ENCODE measurements around the gene DCN. TPM values are rescaled to one million over a fixed set of nuclear protein-coding genes. Genes with fewer than 3 reads are reported as not detected.

DCN gene
- total RNA-seq, 4 donors from 2014 or later = 1,699 to 4,675 (median 2,258) TPM

- H3K27me3 ChIP-seq = no peaks in the 10 kb centered on the region
- intact Hi-C loops (cut with DNase I; ENCODE audit: low total_unique reads) = no loop called here
- no peak for TF ChIP-seq POLR2A (IDR thresholded peaks at IDR 0.05)
- no peak for TF ChIP-seq CTCF (IDR thresholded peaks at IDR 0.05)
- H3K36me3 ChIP-seq = no peaks in the 10 kb centered on the region
- peak overlapping the region; percentile 82 to 83 for H3K27ac ChIP-seq
- no peaks in the 10 kb centered on the region for H3K4me1 ChIP-seq
- H3K4me3 ChIP-seq = peak overlapping the region in 1 of 2 donors; percentile 47
- no peaks in the 10 kb centered on the region for H3K9me3 ChIP-seq
- no peak for DNase-seq
Observed at GRCh38 chr12:91108196-91108755, 74.3 kb downstream of the DCN start.

GRCh38 chr12:91106283-91106682 lies 76.3 kb downstream of the DCN start:
- Histone ChIP-seq H3K36me3 (no peaks in the 10 kb centered on the region), H3K9me3 (no peaks in the 10 kb centered on the region), H3K4me3 (peak overlapping the region in 1 of 2 donors; percentile 25), H3K27ac (peak overlapping the region; percentile 82 to 83), H3K4me1 (no peaks in the 10 kb centered on the region), H3K27me3 (no peaks in the 10 kb centered on the region)
- DNase-seq = no peak
- intact Hi-C loops (cut with DNase I; ENCODE audit: low total_unique reads) = no loop called here
- TF ChIP-seq CTCF (IDR thresholded peaks at IDR 0.05) (no peak), POLR2A (IDR thresholded peaks at IDR 0.05) (no peak)

- Histone ChIP-seq H3K27ac (peak overlapping the region; percentile 82 to 83), H3K4me3 (peak overlapping the region in 1 of 2 donors; percentile 18), H3K4me1 (no peaks in the 10 kb centered on the region), H3K36me3 (no peaks in the 10 kb centered on the region), H3K27me3 (no peaks in the 10 kb centered on the region), H3K9me3 (no peaks in the 10 kb centered on the region)
- DNase-seq = no peak
- no peak for TF ChIP-seq CTCF (IDR thresholded peaks at IDR 0.05)
- no peak for TF ChIP-seq POLR2A (IDR thresholded peaks at IDR 0.05)
- intact Hi-C loops (cut with DNase I; ENCODE audit: low total_unique reads) = no loop called here
Observed at GRCh38 chr12:91105807-91106206, 76.8 kb downstream of the DCN start.

- intact Hi-C loops (cut with DNase I; ENCODE audit: low total_unique reads) = no loop called here
- H3K27me3 ChIP-seq = no peaks in the 10 kb centered on the region
- no peak for DNase-seq
- no peaks in the 10 kb centered on the region for H3K4me1 ChIP-seq
- no peaks in the 10 kb centered on the region for H3K9me3 ChIP-seq
- H3K4me3 ChIP-seq = peak overlapping the region in 1 of 2 donors; percentile 18
- H3K27ac ChIP-seq = peak overlapping the region; percentile 82 to 83
- no peaks in the 10 kb centered on the region for H3K36me3 ChIP-seq
- no peak for TF ChIP-seq POLR2A (IDR thresholded peaks at IDR 0.05)
- no peak for TF ChIP-seq CTCF (IDR thresholded peaks at IDR 0.05)
Observed at GRCh38 chr12:91104812-91105466, 77.7 kb downstream of the DCN start.

- intact Hi-C loops (cut with DNase I; ENCODE audit: low total_unique reads) = no loop called here
- Histone ChIP-seq H3K27me3 (no peaks in the 10 kb centered on the region), H3K4me3 (no peak overlapping the region), H3K36me3 (no peaks in the 10 kb centered on the region), H3K9me3 (no peaks in the 10 kb centered on the region), H3K4me1 (no peaks in the 10 kb centered on the region), H3K27ac (peak overlapping the region in 1 of 2 donors; percentile 34)
- DNase-seq = no peak
- TF ChIP-seq CTCF (IDR thresholded peaks at IDR 0.05) (no peak), POLR2A (IDR thresholded peaks at IDR 0.05) (no peak)
Observed at GRCh38 chr12:91103624-91104023, 79.0 kb downstream of the DCN start.
